HL-60/S4 (cell line): ENCODE results near the gene ATAD5.
"Not testable (repeated sequence)": the region's sequence is repeated elsewhere in the genome, so short reads cannot be mapped to it uniquely, and the experiment has no call there.

Experiments used
- in situ Hi-C: fragments of 300-500 bp; cut with MboI; formaldehyde crosslinking; loops from 2 replicates; pipeline ENCODE4 v1.14.3; 2022; ENCODE audit warnings: low sequenced_read_pairs

The ATAD5 gene, protein sequence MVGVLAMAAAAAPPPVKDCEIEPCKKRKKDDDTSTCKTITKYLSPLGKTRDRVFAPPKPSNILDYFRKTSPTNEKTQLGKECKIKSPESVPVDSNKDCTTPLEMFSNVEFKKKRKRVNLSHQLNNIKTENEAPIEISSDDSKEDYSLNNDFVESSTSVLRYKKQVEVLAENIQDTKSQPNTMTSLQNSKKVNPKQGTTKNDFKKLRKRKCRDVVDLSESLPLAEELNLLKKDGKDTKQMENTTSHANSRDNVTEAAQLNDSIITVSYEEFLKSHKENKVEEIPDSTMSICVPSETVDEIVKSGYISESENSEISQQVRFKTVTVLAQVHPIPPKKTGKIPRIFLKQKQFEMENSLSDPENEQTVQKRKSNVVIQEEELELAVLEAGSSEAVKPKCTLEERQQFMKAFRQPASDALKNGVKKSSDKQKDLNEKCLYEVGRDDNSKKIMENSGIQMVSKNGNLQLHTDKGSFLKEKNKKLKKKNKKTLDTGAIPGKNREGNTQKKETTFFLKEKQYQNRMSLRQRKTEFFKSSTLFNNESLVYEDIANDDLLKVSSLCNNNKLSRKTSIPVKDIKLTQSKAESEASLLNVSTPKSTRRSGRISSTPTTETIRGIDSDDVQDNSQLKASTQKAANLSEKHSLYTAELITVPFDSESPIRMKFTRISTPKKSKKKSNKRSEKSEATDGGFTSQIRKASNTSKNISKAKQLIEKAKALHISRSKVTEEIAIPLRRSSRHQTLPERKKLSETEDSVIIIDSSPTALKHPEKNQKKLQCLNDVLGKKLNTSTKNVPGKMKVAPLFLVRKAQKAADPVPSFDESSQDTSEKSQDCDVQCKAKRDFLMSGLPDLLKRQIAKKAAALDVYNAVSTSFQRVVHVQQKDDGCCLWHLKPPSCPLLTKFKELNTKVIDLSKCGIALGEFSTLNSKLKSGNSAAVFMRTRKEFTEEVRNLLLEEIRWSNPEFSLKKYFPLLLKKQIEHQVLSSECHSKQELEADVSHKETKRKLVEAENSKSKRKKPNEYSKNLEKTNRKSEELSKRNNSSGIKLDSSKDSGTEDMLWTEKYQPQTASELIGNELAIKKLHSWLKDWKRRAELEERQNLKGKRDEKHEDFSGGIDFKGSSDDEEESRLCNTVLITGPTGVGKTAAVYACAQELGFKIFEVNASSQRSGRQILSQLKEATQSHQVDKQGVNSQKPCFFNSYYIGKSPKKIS (N-terminal part only)

DNA sequence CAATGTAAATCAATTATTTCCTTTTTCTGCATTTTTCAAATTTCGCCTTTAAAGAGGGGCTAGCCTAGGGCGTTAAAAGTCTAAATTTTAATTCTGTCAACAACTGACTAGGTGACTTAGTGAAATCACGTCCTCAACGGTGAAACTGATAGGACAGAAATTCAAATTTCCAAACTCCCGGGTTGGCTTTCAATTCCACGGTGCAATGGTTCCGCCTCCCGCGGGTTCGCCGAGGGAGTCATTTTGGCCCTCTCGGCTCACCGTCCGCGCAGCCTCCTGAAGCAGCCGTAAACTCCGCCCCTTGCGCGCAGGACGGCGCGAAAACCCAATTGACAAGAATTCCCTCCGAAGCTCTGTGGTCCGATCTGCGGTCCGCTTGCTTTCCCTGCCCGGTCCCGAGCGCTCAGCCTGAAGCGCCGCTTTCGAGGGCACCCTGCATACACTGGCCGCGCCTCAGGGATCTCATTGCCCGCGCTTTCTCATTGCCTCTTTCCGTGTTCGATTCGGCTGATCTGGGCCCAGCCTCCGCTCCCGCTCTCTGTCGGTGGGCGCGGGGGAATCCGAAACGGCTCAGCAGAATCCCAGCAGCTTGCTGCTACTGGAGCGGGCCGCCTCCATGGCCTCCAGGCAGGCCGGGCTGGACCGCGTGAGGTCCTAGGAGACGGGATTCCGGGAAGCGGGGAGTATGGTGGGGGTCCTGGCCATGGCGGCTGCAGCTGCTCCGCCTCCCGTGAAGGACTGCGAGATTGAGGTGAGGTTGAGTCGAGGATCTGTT is at the start of gene ATAD5:
Gene ATAD5 (plus strand): TSS at position 304 of the 775 bp plus-strand sequence. CDS start 382 bp downstream, at position 686.
- in situ Hi-C loops: loop anchor here (25.0 kb wide), 1 partner anchor 720 kb away; the partner anchor contains the start of gene NSRP1

DNA sequence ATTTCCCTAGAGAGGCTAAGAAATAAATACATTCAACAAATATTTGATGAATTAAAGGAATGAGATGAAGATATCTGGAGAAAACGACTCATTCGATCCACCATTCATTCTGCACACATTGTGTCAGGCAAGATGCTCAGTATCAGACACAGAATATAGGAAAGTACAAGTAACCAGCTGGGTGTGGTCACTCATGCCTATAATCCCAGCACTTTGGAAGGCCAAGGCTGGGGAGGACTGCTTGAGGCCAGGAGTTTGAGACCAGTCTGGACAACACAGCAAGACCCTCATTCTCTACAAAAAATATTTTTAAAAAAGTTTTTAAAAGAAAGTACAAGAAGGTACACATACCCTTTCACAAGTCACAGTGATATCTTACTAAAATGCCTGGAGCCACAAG is 49.6 kb upstream of the ATAD5 start:
- in situ Hi-C loops: no loop called here

DNA sequence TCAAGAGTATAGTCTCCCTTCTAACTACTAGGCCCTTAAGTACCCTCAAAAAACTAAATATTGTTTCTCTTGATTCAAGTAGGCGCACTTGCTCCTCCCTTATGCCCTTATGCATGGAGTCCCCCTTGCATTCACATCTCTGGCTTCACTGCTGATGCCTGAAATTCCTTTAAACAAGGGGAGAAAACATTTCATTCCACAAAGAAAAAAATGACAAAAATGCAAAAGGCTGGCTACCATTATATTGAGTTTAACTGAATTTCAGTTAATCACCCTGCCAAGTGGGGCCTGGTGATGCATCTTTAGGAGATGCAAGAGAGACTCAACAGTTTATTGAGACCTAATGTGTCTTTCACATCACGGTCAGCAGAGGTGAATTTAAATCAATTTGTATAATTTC is 42.8 kb upstream of the ATAD5 start:
- in situ Hi-C loops: no loop called here

DNA sequence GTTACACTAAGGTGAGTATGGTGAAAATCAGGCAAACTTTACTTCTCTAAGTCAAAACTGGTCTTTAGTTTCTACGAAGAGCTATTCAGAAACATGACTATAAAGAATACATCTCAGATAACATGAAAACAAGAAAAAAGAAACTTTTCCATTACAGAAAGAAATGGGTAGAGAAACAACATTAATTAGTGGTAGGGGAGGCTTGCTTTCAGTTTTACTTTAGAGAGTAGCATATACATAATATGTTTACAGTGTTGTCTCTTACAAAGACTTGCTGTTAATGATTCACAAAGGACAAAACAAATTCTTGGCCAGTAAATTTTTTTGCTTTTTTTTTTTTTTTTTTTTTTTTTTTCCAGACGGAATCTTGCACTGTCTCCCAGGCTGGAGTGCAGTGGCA is 41.5 kb upstream of the ATAD5 start:
- in situ Hi-C loops: no loop called here

DNA sequence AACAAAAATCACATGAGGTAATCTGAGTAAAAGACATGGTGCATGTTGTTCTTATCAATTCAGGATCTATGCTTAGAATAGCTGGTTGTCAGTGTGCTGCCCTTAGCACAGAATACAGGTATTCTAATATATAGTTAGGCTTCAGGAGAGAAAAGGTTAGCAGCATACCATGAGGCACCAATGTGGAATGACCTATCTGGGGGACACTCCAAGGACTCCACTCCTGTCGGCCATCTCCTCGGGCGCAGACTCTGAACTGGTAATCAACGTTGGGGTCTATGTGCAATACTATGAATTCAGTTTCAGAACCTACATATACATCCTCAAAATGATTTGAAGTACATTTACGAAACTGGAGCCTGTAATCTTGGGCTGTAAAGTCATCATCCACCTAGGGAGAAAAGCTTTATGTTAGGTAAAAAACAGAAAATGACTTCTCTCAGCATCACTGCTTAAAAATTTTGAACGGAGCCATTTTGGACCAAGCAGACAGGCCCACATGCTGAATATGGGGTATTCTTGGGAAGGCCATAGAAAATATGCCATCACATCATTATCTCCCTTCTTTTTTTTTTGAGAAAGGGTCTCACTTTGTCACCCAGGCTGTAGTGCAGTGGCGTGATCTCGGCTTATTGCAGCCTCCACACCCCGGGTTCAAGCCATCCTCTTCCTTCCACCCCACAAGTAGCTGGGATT is 38.3 kb upstream of the ATAD5 start:
- in situ Hi-C loops: no loop called here

DNA sequence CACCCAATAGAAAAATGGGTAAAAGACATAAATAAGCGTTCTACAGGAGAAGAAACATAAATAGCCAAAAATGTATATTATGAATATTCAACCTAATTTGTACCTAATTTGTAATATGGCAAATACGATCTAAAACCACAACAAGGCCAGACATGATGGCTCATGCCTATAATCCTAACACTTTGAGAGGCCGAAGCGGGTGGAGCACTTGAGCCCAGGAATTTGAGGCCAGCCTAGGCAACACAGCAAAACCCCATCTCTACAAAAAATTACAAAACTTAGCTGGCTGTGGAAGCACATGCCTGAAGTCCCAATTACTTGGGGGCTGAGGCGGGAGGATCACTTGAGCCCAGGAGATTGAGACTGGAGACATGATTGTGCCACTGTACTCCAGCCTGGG is 37.4 kb upstream of the ATAD5 start:
- in situ Hi-C loops: no loop called here

DNA sequence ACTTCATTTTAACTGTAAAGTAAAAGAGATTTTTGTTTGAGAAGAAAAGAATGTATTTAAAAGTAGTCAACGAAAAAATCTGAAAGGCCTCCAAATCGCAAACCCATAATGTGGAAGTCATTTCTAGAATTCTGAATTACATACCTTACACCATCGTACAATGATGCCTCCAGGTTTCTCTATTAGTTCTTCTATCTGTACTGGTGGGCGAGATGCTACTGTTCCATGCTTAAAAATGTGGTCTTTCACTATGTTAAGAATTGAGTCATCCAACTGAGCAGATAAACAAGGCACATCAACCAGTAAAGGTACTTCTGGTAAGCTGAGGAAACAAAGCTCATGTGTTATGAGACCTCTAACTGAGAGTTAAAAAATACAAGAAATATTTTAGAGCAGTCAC is 35.8 kb upstream of the ATAD5 start:
- in situ Hi-C loops: no loop called here

DNA sequence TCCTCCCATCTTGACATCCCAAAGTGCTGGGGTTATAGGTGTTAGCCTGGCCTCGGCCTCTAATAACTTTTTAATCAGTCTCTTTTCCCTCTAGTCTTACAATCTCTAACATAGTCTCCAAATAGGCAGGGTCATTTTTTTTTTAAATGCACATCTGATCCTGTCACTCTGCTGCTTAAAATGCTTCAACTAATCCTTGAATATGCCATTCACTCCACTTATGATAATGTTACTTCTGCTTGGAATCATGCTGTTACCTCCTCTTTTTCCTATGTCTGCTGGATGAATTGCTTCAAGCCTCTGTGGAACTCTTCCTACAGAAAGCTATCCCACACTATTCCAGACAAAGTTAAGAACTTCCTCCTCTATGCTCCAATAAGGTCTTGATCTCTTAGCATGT is 30.1 kb upstream of the ATAD5 start:
- in situ Hi-C loops: no loop called here

DNA sequence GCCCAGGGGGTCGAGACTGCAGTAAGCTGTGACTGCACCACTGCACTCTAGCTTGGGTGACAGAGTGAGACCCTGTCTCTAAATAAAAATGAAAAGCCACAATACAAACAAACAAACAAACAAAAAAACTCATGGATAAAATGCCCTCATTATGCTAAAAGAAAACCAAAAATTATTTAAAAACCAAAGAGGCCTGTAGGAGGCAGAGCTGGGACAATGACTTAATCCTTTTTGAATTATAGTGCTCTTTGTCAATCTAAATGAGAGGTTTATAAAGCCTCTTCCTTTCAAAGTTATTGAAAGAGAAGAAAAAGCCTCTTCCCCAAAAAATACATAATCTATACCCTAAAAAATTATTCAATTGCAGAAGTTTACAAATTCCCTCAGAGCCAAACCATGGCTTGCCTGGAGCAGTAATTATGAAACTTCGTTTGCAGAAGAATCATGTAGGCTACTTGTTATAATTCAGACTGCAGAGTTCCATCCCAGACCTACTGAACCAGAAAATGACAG is 25.8 kb upstream of the ATAD5 start:
- in situ Hi-C loops: no loop called here

DNA sequence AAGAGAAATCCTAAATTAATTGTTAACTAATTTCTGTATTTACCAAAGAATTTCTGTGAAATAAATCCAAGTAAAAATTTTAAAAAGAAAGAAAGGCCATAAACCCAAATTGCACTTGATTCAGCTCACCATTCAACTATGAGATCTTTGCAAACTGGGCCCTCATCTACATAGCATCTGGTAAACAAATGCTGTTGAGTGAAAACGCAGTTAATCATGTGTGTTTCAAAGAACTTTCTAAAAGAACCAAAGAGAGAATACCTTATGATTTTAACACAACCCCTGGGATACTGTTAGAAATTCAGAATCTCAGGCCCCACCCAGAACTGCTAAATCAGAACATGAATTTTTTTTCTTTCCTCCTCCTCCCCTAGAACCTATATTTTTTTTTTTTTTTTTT is 23.9 kb upstream of the ATAD5 start:
- in situ Hi-C loops: no loop called here

DNA sequence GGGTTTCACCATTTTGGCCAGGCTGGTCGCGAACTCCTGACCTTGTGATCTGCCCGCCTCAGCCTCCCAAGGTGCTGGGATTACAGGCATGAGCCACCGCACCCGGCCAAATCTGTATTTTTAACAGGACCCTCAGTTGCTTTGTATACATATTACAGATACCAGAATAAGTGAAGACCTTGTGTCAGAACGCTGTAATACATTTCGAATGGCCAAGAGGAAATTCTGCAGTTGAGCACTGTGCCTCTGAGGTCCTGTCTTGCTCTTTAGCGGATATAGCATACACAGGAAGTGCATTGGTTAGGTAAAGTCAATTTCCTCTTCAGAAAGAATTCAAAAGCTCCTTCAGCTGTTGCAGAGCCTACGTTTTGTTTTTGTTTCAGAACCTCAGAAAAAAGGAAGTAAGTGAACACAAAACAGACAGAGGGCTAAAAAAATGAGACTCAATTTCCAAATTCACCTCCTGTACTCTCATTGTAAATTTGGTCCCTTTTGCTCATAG is 22.9 kb upstream of the ATAD5 start:
- in situ Hi-C loops: no loop called here

DNA sequence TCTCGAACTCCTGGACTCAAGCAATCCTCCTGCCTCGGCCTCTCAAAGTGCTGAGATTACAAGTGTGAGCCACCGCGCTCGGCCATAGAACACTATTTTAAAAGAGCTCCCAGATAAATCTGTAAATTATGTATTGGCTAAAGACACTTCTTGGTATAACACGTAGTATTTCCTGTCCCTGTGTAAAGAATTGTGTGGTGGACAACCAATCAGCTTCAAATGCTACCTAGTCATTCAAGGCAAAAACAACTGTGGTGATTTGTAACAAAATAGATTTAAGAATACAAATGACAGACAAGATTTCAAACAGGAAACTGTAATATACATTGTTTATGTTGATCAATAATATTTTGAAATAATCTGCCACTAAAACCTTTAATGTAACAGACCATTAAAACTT is 21.9 kb upstream of the ATAD5 start:
- in situ Hi-C loops: no loop called here

DNA sequence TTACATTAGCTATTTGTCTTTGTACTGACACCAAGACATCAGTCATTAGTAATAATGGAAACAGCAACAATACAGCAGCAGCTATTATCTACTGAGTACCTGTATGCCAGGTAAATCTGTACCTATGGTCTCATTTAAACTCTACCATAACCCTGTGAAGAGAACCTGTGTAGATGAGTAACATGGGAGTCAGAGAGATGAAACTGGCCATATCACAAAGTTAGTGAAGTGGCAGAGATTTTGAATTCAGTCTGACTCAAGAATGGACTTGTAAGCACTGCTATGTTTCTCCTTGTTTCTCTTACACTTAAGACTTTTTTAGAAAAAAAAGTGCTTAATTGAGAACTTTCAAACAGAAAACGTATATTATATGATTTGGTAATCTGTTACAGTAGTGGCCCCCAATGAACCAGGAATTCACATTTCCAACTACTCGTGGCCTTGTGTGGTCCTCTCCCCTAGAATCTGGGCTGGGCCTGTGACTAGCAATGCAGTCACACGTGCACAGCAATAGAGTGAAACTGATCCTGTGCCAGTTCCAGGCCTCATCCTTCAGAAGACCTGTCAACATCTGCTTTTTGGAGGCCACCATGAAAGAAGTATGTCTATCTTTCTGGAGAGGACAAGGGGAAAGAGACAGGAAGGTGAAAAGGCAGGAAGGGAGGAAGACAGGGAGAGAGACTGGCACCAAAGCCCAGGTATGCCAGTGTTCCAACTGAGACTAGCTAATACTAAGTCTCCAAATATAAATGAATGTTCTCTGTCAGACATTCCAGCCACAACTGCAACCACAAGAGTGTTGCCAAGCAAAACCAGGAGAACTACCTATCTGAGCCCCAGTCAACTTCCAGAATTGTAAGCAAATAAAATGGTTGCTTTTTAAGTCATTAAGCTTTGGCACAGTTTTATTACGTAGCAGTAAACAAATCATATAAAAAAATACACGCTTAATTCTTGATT is 19.3 kb upstream of the ATAD5 start:
- in situ Hi-C loops: no loop called here

DNA sequence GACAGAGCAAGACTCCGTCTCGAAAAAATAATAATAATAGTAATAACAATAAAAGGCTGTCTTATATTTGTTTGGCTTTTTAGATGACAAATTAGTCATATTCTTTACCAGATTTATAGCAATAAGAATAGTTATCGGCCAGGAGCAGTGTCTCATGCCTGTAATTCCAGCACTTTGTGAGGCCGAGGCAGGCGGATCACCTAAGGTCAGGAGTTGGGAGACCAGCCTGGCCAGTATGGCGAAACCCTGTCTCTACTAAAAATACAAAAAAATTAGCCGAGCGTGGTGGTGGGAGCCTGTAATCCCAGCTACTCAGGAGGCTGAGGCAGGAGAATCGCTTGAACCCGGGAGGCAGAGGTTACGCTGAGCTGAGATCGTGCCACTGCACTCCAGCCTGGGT is 17.5 kb upstream of the ATAD5 start:
- in situ Hi-C loops: not testable (repeated sequence)

DNA sequence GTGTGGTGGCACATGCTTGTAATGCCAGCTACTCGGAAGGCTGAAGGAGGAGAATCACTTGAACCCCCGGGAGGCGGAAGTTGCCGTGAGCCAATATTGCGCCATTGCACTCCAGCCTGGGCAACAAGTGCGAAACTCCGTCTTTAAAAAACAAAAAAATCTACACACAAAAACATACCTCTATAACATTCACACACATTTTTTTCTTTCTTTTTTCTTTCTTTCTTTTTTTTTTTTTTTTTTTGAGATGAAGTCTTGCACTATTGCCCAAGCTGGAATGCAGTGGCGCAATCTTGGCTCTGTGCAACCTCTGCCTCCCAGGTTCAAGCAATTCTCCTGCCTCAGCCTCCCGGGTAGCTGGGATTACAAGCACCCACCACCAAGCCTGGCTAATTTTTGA is 16.9 kb upstream of the ATAD5 start:
- in situ Hi-C loops: not testable (repeated sequence)

DNA sequence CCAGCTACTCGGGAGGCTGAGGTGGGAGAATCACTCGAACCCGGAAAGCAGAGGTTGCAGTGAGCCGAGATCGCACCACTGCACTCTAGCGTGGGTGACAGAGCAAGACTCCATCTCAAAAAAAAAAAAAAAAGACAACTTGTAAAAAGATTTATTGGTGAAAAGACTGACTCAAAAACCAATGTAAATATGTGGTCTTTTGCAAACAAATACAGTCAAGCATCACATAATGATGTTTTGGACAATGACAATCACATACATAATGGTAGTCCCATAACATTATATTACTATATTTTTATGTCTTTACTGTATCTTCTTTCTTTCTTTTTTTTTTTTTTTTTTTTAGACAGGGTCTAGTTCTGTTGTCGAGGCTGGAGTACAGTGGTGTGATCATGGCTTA is 15.6 kb upstream of the ATAD5 start:
- in situ Hi-C loops: no loop called here

DNA sequence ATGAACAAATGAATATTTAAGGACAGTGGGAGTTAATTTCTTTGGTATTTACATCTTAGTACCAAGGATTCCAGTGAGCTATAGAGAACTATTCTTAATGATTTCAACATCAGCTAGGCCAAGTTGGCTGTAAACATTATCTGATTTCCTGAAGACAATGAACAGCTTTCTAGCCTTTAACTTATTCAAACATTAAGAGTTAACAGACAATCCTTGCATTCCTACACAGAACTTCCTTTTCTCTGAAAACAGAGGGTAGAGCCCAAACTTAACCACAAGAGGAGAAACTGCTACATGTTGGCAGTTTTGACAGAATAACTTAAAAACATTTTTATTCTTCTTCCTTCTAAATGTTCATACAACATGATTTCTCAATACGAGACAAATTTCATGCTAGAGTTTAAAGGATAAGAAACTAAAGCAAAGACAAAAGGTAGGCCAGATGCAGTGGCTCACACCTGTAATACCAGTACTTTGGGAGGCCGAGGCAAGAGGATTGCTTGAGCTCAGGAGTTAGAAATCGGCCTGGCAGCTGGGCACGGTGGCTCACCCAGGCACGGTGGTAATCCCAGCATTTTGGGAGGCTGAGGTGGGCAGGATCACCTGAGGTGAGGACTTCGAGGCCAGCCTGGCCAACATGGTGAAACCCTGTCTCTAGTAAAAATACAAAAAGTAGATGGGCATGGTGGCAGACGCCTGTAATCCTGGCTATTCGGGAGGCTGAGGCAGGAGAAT is 11.6 kb upstream of the ATAD5 start:
- in situ Hi-C loops: no loop called here
